ENCODE data around the gene PLIN3. TPM values are rescaled to one million over a fixed set of nuclear protein-coding genes. Genes with fewer than 3 reads are reported as not detected.

PLIN3 gene
- total RNA-seq, 2 experiments from 2014 or later, result 81.3 to 115 TPM

DNA sequence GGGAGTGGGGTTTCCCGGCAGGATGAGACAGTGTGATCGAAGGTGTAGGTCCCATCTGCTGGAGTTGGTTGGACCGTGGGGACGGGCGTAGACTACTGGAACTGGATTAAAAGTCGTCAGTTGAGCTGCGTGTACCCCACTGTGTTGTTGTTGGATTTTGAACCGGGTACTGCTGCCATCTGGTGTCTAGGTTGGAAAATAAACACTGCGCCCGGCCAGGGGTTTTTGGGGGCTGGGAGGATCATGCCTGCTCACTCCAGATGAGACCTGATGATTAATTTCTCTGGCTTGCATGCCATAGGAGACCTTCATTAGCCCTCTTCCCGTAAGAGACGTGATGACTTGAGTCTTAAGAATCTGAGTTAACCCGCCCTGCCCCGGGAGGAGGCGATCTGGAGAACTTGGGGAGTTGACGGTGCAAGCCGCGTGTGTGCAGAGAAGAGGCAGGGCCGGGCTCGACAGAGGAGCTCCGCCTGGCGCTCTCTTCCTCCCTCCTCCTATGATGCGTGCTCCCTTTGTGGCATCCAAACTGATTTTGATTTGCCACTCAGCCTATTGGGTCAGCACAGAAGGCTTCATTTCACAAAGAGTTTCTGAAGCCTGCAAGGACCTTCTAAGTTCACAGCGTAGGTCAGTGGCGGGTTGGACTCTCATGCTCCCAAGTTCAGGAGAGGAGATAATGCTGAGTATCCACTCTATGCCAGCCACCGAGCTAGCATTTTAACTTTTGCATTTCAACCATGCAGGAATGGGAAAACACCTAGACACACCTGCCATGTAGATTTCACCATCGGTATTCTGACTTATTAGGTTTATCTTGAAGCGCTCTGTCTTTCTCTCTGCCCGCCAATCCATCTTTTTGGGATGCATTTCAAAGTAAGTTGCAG, 44.6 kb upstream of the PLIN3 start:
- POLR2A ChIA-PET, result interaction anchor here (0.7 to 2.4 kb wide), 5 partner anchors 26 to 102 kb away, joined by 3 to 13 read pairs (median 3); partner anchors contain the start of gene KDM4B
- no peak overlapping the region for H2AFZ ChIP-seq (ENCODE audit: low read length)

GRCh38 chr19:4911314-4911713, 43.8 kb upstream of the PLIN3 start:
- CTCF ChIA-PET (ENCODE audit: unreplicated experiment), result interaction anchor here (0.7 to 3.9 kb wide), 3 partner anchors 36 to 101 kb away, joined by 3 to 14 read pairs (median 3); no protein-coding TSS in a partner anchor
- H3K9me2 ChIP-seq (ENCODE audit: insufficient read depth, low read length), result no peaks in the 10 kb centered on the region
- H3K27ac ChIP-seq (ENCODE audit: low read depth, low read length, poor library complexity, severe bottlenecking), result peak overlapping the region; percentile 80
- intact Hi-C loops (cut with micrococcal nuclease; ENCODE audit: unreplicated experiment), result loop anchor here (1.0 kb wide), 2 partner anchors 39 to 102 kb away; no protein-coding TSS in a partner anchor
- no peaks in the 10 kb centered on the region for H3K9me3 ChIP-seq (ENCODE audit: low read length)
- H3K36me3 ChIP-seq (ENCODE audit: insufficient read depth, low read length), result peaks cover 61% of the 10 kb centered on the region
- H2AFZ ChIP-seq (ENCODE audit: low read length), result no peak overlapping the region
- peaks cover 23% of the 10 kb centered on the region for H4K20me1 ChIP-seq (ENCODE audit: insufficient read depth, low read length)
- no TSS peak for BruUV-seq (replicated peaks)
- DNase-seq (ENCODE audit: low spot score), result peak; percentile 23
- peak overlapping the region; percentile 97 for H3K4me3 ChIP-seq (ENCODE audit: low read depth, low read length, poor library complexity, severe bottlenecking)
- TF ChIP-seq, protein P1, sequence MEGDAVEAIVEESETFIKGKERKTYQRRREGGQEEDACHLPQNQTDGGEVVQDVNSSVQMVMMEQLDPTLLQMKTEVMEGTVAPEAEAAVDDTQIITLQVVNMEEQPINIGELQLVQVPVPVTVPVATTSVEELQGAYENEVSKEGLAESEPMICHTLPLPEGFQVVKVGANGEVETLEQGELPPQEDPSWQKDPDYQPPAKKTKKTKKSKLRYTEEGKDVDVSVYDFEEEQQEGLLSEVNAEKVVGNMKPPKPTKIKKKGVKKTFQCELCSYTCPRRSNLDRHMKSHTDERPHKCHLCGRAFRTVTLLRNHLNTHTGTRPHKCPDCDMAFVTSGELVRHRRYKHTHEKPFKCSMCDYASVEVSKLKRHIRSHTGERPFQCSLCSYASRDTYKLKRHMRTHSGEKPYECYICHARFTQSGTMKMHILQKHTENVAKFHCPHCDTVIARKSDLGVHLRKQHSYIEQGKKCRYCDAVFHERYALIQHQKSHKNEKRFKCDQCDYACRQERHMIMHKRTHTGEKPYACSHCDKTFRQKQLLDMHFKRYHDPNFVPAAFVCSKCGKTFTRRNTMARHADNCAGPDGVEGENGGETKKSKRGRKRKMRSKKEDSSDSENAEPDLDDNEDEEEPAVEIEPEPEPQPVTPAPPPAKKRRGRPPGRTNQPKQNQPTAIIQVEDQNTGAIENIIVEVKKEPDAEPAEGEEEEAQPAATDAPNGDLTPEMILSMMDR (conservative IDR thresholded peaks at IDR 0.05; ENCODE audit: low read length), result no peak
- no peak for TF ChIP-seq EZH2phosphoT487 (IDR thresholded peaks at IDR 0.05; ENCODE audit: borderline replicate concordance, low read depth, low read length)
- POLR2A ChIA-PET, result interaction anchor here (0.7 to 2.4 kb wide), 7 partner anchors 26 to 101 kb away, joined by 3 to 13 read pairs (median 3); partner anchors contain the start of gene KDM4B
- H3K4me1 ChIP-seq (ENCODE audit: insufficient read depth, low read length, poor library complexity, severe bottlenecking), result peaks cover 29% of the 10 kb centered on the region
- peaks cover 64% of the 10 kb centered on the region for H3K79me2 ChIP-seq (ENCODE audit: insufficient read depth, low read depth, low read length)
- H3K4me2 ChIP-seq (ENCODE audit: low read length), result peak overlapping the region; percentile 96

More for the DNA sequence above, 44.6 kb upstream of the PLIN3 start:
- intact Hi-C loops (cut with micrococcal nuclease; ENCODE audit: unreplicated experiment), result loop anchor here (1.0 kb wide), 2 partner anchors 40 to 103 kb away; no protein-coding TSS in a partner anchor
- no peaks in the 10 kb centered on the region for H3K9me2 ChIP-seq (ENCODE audit: insufficient read depth, low read length)
- H3K9me3 ChIP-seq (ENCODE audit: low read length), result no peaks in the 10 kb centered on the region
- DNase-seq (ENCODE audit: low spot score), result peak; percentile 75
- peaks cover 29% of the 10 kb centered on the region for H3K4me1 ChIP-seq (ENCODE audit: insufficient read depth, low read length, poor library complexity, severe bottlenecking)
- peaks cover 71% of the 10 kb centered on the region for H3K79me2 ChIP-seq (ENCODE audit: insufficient read depth, low read depth, low read length)
- BruUV-seq (replicated peaks), result TSS peak; percentile 36
- TF ChIP-seq, protein P1 (conservative IDR thresholded peaks at IDR 0.05; ENCODE audit: low read length), result peak; percentile 84
- no peak for TF ChIP-seq EZH2phosphoT487 (IDR thresholded peaks at IDR 0.05; ENCODE audit: borderline replicate concordance, low read depth, low read length)
- H3K36me3 ChIP-seq (ENCODE audit: insufficient read depth, low read length), result peaks cover 68% of the 10 kb centered on the region
- H3K4me2 ChIP-seq (ENCODE audit: low read length), result peak overlapping the region; percentile 96
- H3K4me3 ChIP-seq (ENCODE audit: low read depth, low read length, poor library complexity, severe bottlenecking), result peak overlapping the region; percentile 97
- peak overlapping the region; percentile 80 for H3K27ac ChIP-seq (ENCODE audit: low read depth, low read length, poor library complexity, severe bottlenecking)
- CTCF ChIA-PET (ENCODE audit: unreplicated experiment), result interaction anchor here (0.6 to 3.9 kb wide), 4 partner anchors 30 to 102 kb away, joined by 3 to 14 read pairs (median 4); no protein-coding TSS in a partner anchor
- H4K20me1 ChIP-seq (ENCODE audit: insufficient read depth, low read length), result peaks cover 23% of the 10 kb centered on the region
